IPS-18c (cell line): ENCODE results near the gene CNTNAP2.

Experiments
- H3K4me3 ChIP-seq: 2 replicates; pipeline ENCODE4 v1.7.0; 2013; ENCODE audit warnings: low read depth, mild to moderate bottlenecking, low read length, moderate library complexity; ENCODE audit not compliant: insufficient read depth
- H3K9me3 ChIP-seq: one replicate; pipeline ENCODE4 v1.6.1; 2013; ENCODE audit warnings: mild to moderate bottlenecking, low read length, moderate library complexity; ENCODE audit not compliant: control insufficient read depth, insufficient read depth

CNTNAP2 gene

GRCh38 chr7:147909431-147910148 is 1793.0 kb downstream of the CNTNAP2 start:
- Histone ChIP-seq H3K4me3 (no peak overlapping the region), H3K9me3 (no peaks in the 10 kb centered on the region)

DNA sequence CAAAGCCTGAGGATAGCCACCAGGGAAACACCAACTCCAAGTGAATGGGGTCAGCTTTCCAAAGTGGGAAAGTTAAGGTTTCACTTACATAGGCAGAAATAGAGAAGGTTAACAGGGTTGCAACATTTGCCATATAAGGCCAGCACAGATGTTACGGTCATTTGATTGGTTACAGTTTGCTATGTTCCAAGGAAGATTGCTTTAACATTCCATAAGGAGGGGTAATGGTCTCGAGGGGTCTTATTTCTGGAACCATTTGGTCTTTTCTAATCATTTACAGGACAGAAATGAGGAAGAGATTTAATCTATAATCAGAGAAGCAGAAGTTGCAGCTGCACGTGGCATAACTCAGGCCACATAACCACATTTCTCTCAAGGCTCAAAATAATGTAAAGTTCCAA is 1794.6 kb downstream of the CNTNAP2 start:
- Histone ChIP-seq H3K4me3 (no peak overlapping the region), H3K9me3 (no peaks in the 10 kb centered on the region)

DNA sequence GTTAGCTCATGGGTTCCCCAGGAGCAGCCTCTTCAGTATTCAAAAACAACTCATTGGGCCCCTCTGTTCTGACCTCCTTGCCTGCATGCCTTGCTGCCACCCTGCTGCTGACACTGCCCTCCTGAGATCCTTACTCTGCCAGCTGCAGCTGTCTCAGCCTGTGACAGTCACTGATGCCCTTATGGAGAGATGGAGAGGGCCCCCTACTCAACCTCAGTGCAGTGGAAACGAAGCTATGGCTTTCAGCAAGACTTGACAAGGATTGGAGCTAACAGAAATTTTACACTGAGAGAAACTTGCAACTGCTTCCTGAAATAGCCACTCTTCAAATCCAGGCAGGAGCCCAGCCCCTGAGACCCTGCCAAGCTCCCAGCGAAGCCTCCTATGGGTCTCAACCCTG is 1795.7 kb downstream of the CNTNAP2 start:
- H3K4me3 ChIP-seq = no peak overlapping the region
- H3K9me3 ChIP-seq = no peaks in the 10 kb centered on the region

DNA sequence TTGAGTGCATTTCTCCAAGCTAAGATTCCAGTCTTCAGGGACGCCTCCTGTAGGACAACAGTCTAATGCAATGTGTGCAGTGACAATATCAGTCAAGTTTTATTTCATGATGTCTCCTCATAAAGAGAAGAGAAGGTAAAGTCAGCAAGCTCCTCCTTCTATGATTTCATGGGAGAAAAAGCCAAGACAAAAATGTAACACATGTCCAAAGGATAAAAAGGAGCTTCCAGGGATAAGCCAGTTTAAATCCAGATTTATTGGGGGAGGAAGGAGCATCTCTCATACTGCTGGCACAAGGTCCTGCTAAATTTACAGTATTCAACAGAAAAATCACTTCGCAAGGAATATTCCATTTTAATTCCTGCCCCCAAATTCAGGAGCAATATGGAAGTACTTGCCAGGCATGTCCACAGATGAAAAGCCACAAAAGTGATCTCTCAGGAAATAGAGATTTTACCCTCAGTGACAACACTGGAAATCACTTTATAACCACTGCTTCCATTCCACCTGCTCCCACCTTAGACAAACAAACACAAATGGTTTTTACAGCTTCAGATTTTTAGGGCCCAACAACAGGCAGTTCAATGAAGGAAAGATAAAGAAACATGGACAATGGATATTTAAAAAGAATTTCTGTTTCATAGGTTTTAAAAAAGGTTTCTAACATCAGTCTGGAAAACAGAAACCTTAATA is 1796.5 kb downstream of the CNTNAP2 start:
- Histone ChIP-seq H3K4me3 (no peak overlapping the region), H3K9me3 (no peaks in the 10 kb centered on the region)

- Histone ChIP-seq H3K4me3 (no peak overlapping the region), H3K9me3 (no peaks in the 10 kb centered on the region)
These were observed 1799.2 kb downstream of the CNTNAP2 start for GRCh38 chr7:147915781-147916180.

DNA sequence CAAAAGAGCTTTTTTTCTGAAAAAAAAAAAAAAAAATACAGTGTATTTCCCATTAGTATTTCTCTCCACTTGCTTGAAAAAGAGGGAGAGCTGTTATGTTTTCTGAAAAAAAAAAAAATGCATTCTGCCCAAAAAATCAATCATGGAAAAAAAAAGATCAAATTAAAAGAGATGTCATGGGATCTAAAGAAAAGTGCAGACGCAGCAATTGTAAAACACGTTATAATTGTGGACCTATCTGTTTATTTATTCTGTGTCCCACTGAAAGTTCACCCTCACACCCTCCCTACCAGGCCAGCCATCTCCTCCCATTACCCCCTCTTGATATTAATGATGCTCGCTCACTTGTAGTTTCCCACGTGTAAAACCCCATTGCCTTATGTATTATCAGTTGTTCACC is 1800.0 kb downstream of the CNTNAP2 start:
- Histone ChIP-seq H3K9me3 (no peaks in the 10 kb centered on the region), H3K4me3 (no peak overlapping the region)

DNA sequence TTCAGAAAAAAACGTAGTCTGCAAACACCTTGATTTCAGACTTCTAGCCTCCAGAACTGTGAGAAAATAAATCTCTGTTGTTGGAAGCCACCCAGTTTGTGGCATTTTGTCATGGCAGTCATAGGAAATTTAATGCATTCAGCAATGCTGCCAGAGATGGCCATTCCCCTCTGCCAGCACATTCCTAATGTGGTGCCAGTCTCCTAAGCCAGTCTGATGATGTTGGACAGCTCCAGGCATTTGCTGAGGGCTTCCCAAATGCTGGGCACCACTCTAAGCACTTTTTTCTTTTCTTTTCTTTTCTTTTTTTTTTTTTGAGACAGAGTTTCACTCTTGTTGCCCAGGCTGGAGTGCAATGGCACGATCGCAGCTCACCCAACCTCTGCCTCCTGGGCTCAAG is 1807.2 kb downstream of the CNTNAP2 start:
- H3K4me3 ChIP-seq = no peak overlapping the region
- H3K9me3 ChIP-seq = no peaks in the 10 kb centered on the region

DNA sequence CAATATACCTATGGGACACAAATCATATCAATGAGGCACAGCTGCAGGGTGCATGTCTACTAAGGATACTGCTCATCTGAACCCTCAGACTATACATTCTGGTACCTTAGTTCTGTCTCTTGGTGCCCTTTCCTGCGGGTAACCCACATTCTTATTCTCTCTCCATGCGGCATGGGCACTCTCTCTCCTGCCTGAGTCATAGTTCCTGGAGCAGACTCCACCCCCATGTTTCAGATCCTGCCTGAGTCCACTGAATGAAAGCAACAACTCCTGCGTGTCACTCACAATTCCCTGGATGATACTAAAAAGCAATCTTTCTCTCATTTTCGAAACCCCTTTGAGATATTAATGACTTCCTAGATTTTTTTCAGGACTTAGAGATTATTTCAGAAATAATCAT is 1820.8 kb downstream of the CNTNAP2 start:
- no peaks in the 10 kb centered on the region for H3K9me3 ChIP-seq
- no peak overlapping the region for H3K4me3 ChIP-seq

GRCh38 chr7:147941381-147941780 is 1824.8 kb downstream of the CNTNAP2 start:
- no peaks in the 10 kb centered on the region for H3K9me3 ChIP-seq
- H3K4me3 ChIP-seq = no peak overlapping the region

DNA sequence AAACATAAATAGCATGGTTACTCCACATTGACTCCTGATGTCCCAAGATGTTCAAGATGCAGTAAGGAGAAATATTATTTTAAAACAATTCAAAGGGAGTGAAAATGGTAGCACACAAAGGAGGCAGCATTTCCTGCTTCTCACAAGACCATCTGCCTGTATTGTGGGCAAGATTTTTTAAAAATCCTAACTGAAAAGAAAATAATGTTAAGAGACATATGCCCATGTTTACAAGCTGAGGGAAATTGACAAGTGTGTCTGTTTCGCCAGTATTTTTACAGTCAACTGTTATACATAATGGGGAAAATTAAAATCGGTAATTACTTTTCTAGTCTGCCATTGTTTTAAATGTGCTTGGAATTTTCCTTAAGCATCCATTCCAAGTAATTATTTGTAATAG is 1827.7 kb downstream of the CNTNAP2 start:
- Histone ChIP-seq H3K4me3 (no peak overlapping the region), H3K9me3 (no peaks in the 10 kb centered on the region)

- Histone ChIP-seq H3K9me3 (peaks cover 3% of the 10 kb centered on the region), H3K4me3 (no peak overlapping the region)
These were observed 1836.3 kb downstream of the CNTNAP2 start for GRCh38 chr7:147952918-147953317.

- no peaks in the 10 kb centered on the region for H3K9me3 ChIP-seq
- H3K4me3 ChIP-seq = no peak overlapping the region
These were observed 1851.5 kb downstream of the CNTNAP2 start for GRCh38 chr7:147968046-147968610.

- H3K4me3 ChIP-seq = no peak overlapping the region
These were observed 1855.1 kb downstream of the CNTNAP2 start for GRCh38 chr7:147971606-147972110.

DNA sequence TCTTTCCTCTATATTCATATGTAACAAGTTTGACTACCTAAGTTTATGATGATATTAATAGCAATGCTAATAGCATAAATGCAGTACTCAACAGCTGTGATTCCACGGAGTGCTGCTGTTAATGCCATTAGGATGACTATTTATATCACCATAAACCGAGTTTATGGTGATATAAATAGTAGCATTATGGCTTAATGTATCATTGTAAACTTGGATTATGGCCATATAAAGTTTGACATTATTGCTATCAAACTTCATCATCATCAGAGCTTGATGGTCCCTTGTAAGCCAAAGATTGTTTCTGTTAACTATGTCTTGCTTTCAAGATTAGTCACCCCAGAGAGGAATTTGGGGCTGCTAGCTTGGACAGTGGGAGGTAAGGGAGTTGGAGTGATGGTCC is 1861.6 kb downstream of the CNTNAP2 start:
- Histone ChIP-seq H3K9me3 (no peaks in the 10 kb centered on the region), H3K4me3 (no peak overlapping the region)

More at GRCh38 chr7:147971606-147972110, 1855.1 kb downstream of the CNTNAP2 start:
- no peaks in the 10 kb centered on the region for H3K9me3 ChIP-seq

- no peaks in the 10 kb centered on the region for H3K9me3 ChIP-seq
- no peak overlapping the region for H3K4me3 ChIP-seq
These were observed 1862.0 kb downstream of the CNTNAP2 start for GRCh38 chr7:147978651-147979050.

DNA sequence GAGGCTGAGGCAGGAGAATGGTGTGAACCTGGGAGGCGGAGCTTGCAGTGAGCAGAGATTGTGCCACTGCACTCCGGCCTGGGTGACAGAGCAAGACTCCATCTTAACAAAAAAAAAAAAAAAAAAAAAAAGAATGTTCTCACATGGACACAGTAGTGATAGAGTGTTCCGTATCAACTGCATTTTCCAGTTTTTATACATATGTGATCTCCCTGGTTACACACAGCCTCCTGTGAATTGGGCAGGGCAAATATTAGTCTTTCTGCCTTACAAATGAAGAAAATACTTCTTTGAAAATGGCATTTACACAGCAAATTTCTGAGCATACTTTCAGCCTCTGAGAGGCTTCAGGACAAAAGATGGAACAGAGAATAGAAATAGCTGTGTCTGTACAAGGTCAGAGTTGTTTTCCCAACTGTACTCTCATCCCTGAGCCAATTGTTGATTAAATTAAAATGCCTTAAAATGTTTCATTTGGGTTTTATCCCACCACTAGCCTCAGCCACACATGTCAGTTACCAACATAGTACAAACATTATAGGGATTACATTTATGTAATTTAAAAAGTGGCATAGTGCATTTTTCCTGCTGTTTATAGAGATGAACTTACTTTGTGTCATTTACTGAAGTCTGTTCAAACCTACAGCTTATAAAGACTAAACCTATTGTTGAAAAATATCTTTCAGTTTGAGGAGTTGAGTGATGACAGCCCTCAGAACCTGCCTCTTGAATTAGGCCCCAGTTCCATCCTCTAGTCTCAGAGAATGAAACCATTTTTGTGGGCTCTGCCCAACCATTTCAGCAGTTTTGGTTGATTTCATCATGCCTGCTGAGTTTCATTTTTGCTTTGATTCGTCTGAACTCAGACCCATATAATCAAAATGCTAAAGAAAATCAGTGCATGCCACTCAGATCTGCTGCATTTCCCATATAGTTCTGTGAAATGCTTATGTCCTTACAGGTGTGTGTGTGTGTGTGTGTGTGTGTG is 1864.5 kb downstream of the CNTNAP2 start:
- no peaks in the 10 kb centered on the region for H3K9me3 ChIP-seq
- no peak overlapping the region for H3K4me3 ChIP-seq

DNA sequence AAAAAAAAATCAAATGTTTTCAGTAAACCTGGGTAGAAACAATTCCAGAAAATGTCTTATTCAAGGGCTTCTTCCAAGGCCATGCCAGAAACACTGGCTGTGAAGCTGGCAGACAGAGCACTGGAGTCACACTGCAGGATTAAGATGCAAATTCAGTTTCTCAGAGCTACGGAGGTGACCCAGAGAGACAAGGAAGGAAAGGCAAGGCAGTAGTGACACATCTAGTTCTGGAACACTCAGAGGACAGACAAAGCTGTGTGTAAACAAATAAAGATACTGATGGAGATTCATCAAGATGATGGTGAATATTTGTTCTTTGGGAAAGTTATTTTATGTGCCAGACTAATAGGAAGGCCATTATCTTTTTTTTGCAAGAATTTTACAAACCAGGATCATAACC is 1865.7 kb downstream of the CNTNAP2 start:
- Histone ChIP-seq H3K4me3 (no peak overlapping the region), H3K9me3 (no peaks in the 10 kb centered on the region)
